ENCODE data around the gene GOLGA6L2.
"Not testable (repeated sequence)": the region's sequence is repeated elsewhere in the genome, so short reads cannot be mapped to it uniquely, and the experiment has no call there.

Gene GOLGA6L2

GRCh38 chr15:23447107-23447500 lies at the start of gene GOLGA6L2:
Gene GOLGA6L2, minus strand, starts transcription at chr15:23447243. Its CDS starts 62 bp downstream, at chr15:23447181.
- no peak for DNase-seq (ENCODE audit: extremely low read depth in 1 of 2, low read depth in 1 of 2)

GRCh38 chr15:23484870-23485269 lies 37.8 kb upstream of the GOLGA6L2 start:
- no peak for DNase-seq (ENCODE audit: extremely low read depth in 1 of 2, low read depth in 1 of 2)

GRCh38 chr15:23483821-23484299 lies 36.8 kb upstream of the GOLGA6L2 start:
- no peak for DNase-seq (ENCODE audit: extremely low read depth in 1 of 2, low read depth in 1 of 2)

GRCh38 chr15:23482764-23483489 lies 35.9 kb upstream of the GOLGA6L2 start:
- DNase-seq (ENCODE audit: extremely low read depth in 1 of 2, low read depth in 1 of 2) = no peak

GRCh38 chr15:23482228-23482627 lies 35.2 kb upstream of the GOLGA6L2 start:
- no peak for DNase-seq (ENCODE audit: extremely low read depth in 1 of 2, low read depth in 1 of 2)

GRCh38 chr15:23477920-23478319 lies 30.9 kb upstream of the GOLGA6L2 start:
- DNase-seq (ENCODE audit: extremely low read depth in 1 of 2, low read depth in 1 of 2) = no peak

GRCh38 chr15:23472678-23473077 lies 25.6 kb upstream of the GOLGA6L2 start:
- DNase-seq (ENCODE audit: extremely low read depth in 1 of 2, low read depth in 1 of 2) = no peak

- no peak for DNase-seq (ENCODE audit: extremely low read depth in 1 of 2, low read depth in 1 of 2)
Observed at GRCh38 chr15:23472033-23472432, 25.0 kb upstream of the GOLGA6L2 start.

GRCh38 chr15:23467110-23467600 lies 20.1 kb upstream of the GOLGA6L2 start:
- no peak for DNase-seq (ENCODE audit: extremely low read depth in 1 of 2, low read depth in 1 of 2)

- no peak for DNase-seq (ENCODE audit: extremely low read depth in 1 of 2, low read depth in 1 of 2)
Observed at GRCh38 chr15:23457890-23458289, 10.8 kb upstream of the GOLGA6L2 start.

GRCh38 chr15:23446215-23447106 lies 582 bp downstream of the GOLGA6L2 start:
- DNase-seq (ENCODE audit: extremely low read depth in 1 of 2, low read depth in 1 of 2) = no peak

GRCh38 chr15:23444269-23444668 lies 2.8 kb downstream of the GOLGA6L2 start:
- DNase-seq (ENCODE audit: extremely low read depth in 1 of 2, low read depth in 1 of 2) = no peak

GRCh38 chr15:23441204-23441603 lies 5.8 kb downstream of the GOLGA6L2 start:
- DNase-seq (ENCODE audit: extremely low read depth in 1 of 2, low read depth in 1 of 2) = no peak

GRCh38 chr15:23440596-23440995 lies 6.4 kb downstream of the GOLGA6L2 start:
- no peak for DNase-seq (ENCODE audit: extremely low read depth in 1 of 2, low read depth in 1 of 2)

- no peak for DNase-seq (ENCODE audit: extremely low read depth in 1 of 2, low read depth in 1 of 2)
Observed at GRCh38 chr15:23439513-23439912, 7.5 kb downstream of the GOLGA6L2 start.

- DNase-seq (ENCODE audit: extremely low read depth in 1 of 2, low read depth in 1 of 2) = no peak
Observed at GRCh38 chr15:23438816-23439466, 8.1 kb downstream of the GOLGA6L2 start.

- DNase-seq (ENCODE audit: extremely low read depth in 1 of 2, low read depth in 1 of 2) = no peak
Observed at GRCh38 chr15:23437673-23438072, 9.4 kb downstream of the GOLGA6L2 start.

- no peak for DNase-seq (ENCODE audit: extremely low read depth in 1 of 2, low read depth in 1 of 2)
Observed at GRCh38 chr15:23437146-23437545, 9.9 kb downstream of the GOLGA6L2 start.

GRCh38 chr15:23436421-23436820 lies 10.6 kb downstream of the GOLGA6L2 start:
- DNase-seq (ENCODE audit: extremely low read depth in 1 of 2, low read depth in 1 of 2) = no peak

GRCh38 chr15:23434699-23435098 lies 12.3 kb downstream of the GOLGA6L2 start:
- not testable (repeated sequence) for DNase-seq (ENCODE audit: extremely low read depth in 1 of 2, low read depth in 1 of 2)

GRCh38 chr15:23425327-23425726 lies 21.7 kb downstream of the GOLGA6L2 start:
- not testable (repeated sequence) for DNase-seq (ENCODE audit: extremely low read depth in 1 of 2, low read depth in 1 of 2)
